Activated B cell treated with CpG ODN at 0.5 μM for 24 hours (primary cell): ENCODE data around the gene YPEL1. TPM values are rescaled to one million over a fixed set of nuclear protein-coding genes. Genes with fewer than 3 reads are reported as not detected.

Experiments
- ATAC-seq: fragments of 200-7000 bp; cut with Tn5 transposase; one replicate; pipeline ENCODE4 v1.10.0; 2021; ENCODE audit warnings: low read depth, mild to moderate bottlenecking, moderate library complexity
- CTCF ChIA-PET: fragments of 350-600 bp; sonication (Branson Sonifier 250); formaldehyde crosslinking; loops from one replicate; lab custom pipeline; 2021; ENCODE audit warnings: antibody characterized with exemption; lab: Charles Lee
- POLR2A ChIA-PET: fragments of 350-600 bp; sonication (Branson Sonifier 250); formaldehyde crosslinking; loops from one replicate; lab custom pipeline; 2021; ENCODE audit warnings: antibody characterized with exemption; lab: Charles Lee
- DNase-seq: peaks from one replicate; pipeline ENCODE4 v3.0.0; 2022
- H3K27ac Mint-ChIP-seq: one replicate; pipeline ENCODE4 v1.8.0; 2020; ENCODE audit warnings: mixed read lengths
- H3K27me3 Mint-ChIP-seq: one replicate; pipeline ENCODE4 v1.8.0; 2021; ENCODE audit warnings: mixed read lengths
- H3K36me3 Mint-ChIP-seq: one replicate; pipeline ENCODE4 v1.8.0; 2021; ENCODE audit warnings: low read depth, mixed read lengths
- H3K4me1 Mint-ChIP-seq: one replicate; pipeline ENCODE4 v1.8.0; 2021; ENCODE audit warnings: mixed read lengths
- H3K4me3 Mint-ChIP-seq: one replicate; pipeline ENCODE4 v1.8.0; 2020; ENCODE audit warnings: mild to moderate bottlenecking, mixed read lengths
- H3K9me3 Mint-ChIP-seq: one replicate; pipeline ENCODE4 v1.8.0; 2020; ENCODE audit warnings: mixed read lengths
- intact Hi-C: fragments of 100-400 bp; cut with micrococcal nuclease; formaldehyde crosslinking; loops from one replicate; pipeline ENCODE4 v1.15.1; 2024
- total RNA-seq: library from RNA; stranded (reverse); gene quantifications from 2 replicates; pipeline ENCODE4 v1.2.3, GENCODE V29; 2022
- TF ChIP-seq, protein P1 (sequence below): fragments of 200-600 bp; IDR thresholded peaks from one replicate; pipeline ENCODE4 v1.8.0; 2022; ENCODE audit warnings: antibody characterized with exemption, mild to moderate bottlenecking

YPEL1 gene
- total RNA-seq, 1 donor from 2014 or later = 4.1 TPM

DNA sequence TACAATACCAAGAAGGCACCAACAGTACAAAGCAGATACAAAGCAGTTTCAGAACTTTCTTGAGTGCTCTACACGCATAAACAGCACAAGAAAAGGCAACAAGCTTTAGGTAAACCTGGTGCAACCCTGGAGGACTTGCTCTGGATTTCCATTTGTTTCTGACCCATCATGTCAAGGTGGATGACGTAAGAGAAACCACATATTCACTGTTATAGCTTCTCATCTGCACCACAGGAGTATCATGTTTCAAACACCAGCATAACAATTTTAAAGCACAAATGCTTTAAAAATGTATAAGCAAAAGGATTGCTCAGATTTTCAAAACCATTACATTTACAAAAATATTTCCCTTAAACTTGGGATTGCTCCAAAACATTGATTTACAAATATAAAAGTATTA lies 25.0 kb upstream of the YPEL1 start:
- no peak for ATAC-seq
- TF ChIP-seq, protein P1, sequence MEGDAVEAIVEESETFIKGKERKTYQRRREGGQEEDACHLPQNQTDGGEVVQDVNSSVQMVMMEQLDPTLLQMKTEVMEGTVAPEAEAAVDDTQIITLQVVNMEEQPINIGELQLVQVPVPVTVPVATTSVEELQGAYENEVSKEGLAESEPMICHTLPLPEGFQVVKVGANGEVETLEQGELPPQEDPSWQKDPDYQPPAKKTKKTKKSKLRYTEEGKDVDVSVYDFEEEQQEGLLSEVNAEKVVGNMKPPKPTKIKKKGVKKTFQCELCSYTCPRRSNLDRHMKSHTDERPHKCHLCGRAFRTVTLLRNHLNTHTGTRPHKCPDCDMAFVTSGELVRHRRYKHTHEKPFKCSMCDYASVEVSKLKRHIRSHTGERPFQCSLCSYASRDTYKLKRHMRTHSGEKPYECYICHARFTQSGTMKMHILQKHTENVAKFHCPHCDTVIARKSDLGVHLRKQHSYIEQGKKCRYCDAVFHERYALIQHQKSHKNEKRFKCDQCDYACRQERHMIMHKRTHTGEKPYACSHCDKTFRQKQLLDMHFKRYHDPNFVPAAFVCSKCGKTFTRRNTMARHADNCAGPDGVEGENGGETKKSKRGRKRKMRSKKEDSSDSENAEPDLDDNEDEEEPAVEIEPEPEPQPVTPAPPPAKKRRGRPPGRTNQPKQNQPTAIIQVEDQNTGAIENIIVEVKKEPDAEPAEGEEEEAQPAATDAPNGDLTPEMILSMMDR = no peak
- ChIA-PET POLR2A (interaction anchor here (0.6 kb wide), 1 partner anchor 308 kb away, joined by 5 read pairs; no protein-coding TSS in a partner anchor), CTCF (no interaction called here)
- Mint-ChIP-seq H3K9me3 (no peaks in the 10 kb centered on the region), H3K27me3 (no peaks in the 10 kb centered on the region), H3K4me1 (peaks cover 5% of the 10 kb centered on the region), H3K27ac (no peak overlapping the region), H3K4me3 (no peak overlapping the region), H3K36me3 (peaks cover 81% of the 10 kb centered on the region)
- no peak for DNase-seq
- intact Hi-C loops = loop anchor here (10.0 kb wide), 1 partner anchor 46 kb away; no protein-coding TSS in a partner anchor

DNA sequence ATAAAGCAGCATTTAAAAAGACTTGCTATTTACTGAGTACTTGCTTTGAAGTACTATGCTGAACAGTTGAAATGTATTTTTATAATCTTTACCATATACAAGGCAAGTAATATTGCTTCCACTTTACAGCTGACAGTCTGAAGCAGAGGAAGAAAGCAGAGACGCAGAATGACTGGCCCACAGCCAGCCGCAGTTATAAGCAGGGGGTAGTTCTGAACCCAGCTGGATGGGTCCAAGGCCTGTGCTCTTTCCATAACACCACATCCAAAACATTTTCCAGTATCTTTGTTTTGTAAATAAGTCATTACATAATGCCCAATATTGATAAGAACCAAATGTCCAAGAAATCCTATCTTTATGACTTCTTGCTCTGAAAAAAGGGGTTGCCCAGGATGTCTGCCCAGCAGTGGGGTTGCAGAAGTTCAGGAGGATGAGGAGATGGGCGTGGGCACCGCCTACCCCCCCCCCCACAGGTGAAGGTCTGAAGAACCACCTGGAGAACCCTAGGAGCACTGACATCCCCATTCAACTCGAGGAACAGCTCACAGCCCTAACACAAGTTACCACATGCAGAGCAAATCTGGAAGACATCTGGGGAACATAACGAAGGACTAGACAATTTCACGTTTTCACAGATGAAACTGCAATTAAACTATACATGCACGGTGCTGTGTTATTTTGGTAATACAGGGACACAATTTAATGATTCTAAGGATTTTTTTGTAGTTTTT lies 24.2 kb upstream of the YPEL1 start:
- H3K27me3 Mint-ChIP-seq = no peaks in the 10 kb centered on the region
- ChIA-PET POLR2A (interaction anchor here (0.6 kb wide), 1 partner anchor 307 kb away, joined by 5 read pairs; no protein-coding TSS in a partner anchor), CTCF (no interaction called here)
- intact Hi-C loops = loop anchor here (10.0 kb wide), 1 partner anchor 45 kb away; no protein-coding TSS in a partner anchor
- peaks cover 73% of the 10 kb centered on the region for H3K36me3 Mint-ChIP-seq
- ATAC-seq (no peak), DNase-seq (no peak)
- peaks cover 13% of the 10 kb centered on the region for H3K4me1 Mint-ChIP-seq
- no peak overlapping the region for H3K4me3 Mint-ChIP-seq
- TF ChIP-seq, protein P1 = no peak
- no peak overlapping the region for H3K27ac Mint-ChIP-seq
- H3K9me3 Mint-ChIP-seq = no peaks in the 10 kb centered on the region

- Mint-ChIP-seq H3K36me3 (peaks cover 66% of the 10 kb centered on the region), H3K27ac (no peak overlapping the region), H3K4me1 (peaks cover 21% of the 10 kb centered on the region), H3K4me3 (no peak overlapping the region), H3K9me3 (no peaks in the 10 kb centered on the region), H3K27me3 (no peaks in the 10 kb centered on the region)
- intact Hi-C loops = no loop called here
- TF ChIP-seq, protein P1 = no peak
- ChIA-PET POLR2A (no interaction called here), CTCF (no interaction called here)
- ATAC-seq (no peak), DNase-seq (no peak)
These were observed 23.5 kb upstream of the YPEL1 start for GRCh38 chr22:21759093-21759492.

- H3K9me3 Mint-ChIP-seq = no peaks in the 10 kb centered on the region
- H3K4me3 Mint-ChIP-seq = no peak overlapping the region
- POLR2A ChIA-PET = no interaction called here
- no peaks in the 10 kb centered on the region for H3K27me3 Mint-ChIP-seq
- H3K27ac Mint-ChIP-seq = no peak overlapping the region
- TF ChIP-seq, protein P1 = no peak
- CTCF ChIA-PET = no interaction called here
- peaks cover 21% of the 10 kb centered on the region for H3K4me1 Mint-ChIP-seq
- intact Hi-C loops = no loop called here
- no peak for ATAC-seq
- DNase-seq = no peak
- peaks cover 57% of the 10 kb centered on the region for H3K36me3 Mint-ChIP-seq
These were observed 22.7 kb upstream of the YPEL1 start for GRCh38 chr22:21758091-21758864.

DNA sequence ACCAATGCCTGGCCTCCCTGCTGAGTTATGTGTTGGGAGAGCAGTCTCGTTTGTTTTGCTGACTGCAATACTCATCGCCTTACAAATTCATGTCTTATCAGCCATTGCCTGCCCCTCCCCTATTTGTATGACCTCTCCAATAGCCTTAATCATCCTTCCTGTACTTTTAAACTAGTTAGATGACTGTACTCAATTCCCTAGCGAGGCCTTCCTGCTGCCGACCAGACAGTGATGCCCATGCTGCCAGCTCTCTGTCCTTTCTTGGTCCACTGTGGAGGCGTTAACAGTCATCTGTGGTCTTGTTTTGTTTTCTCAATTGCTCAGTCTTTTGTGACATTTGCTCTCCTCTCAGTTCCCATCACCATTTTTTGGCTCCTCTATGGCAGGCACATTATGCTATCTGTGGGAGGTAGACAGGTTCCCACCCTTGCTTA lies 20.3 kb upstream of the YPEL1 start:
- no peaks in the 10 kb centered on the region for H3K27me3 Mint-ChIP-seq
- POLR2A ChIA-PET = no interaction called here
- peaks cover 35% of the 10 kb centered on the region for H3K36me3 Mint-ChIP-seq
- intact Hi-C loops = no loop called here
- H3K9me3 Mint-ChIP-seq = no peaks in the 10 kb centered on the region
- CTCF ChIA-PET = no interaction called here
- DNase-seq (no peak), ATAC-seq (no peak)
- peaks cover 21% of the 10 kb centered on the region for H3K4me1 Mint-ChIP-seq
- no peak overlapping the region for H3K4me3 Mint-ChIP-seq
- TF ChIP-seq, protein P1 = no peak
- peak overlapping the region; percentile 20 for H3K27ac Mint-ChIP-seq
